Testis (tissue), 2 donors: ENCODE measurements around the gene PKNOX2.

Experiments used
- CTCF ChIP-seq, 3 experiments: fragments of 450-650 bp in 2 of 3; fragments of 200-600 bp in 1 of 3; sonication (generic) in 1 of 3; IDR thresholded peaks; one replicate each; pipeline ENCODE4 v1.5.1; 2016 to 2019; ENCODE audit warnings: antibody characterized with exemption in 3 of 3, mild to moderate bottlenecking in 2 of 3, moderate library complexity in 1 of 3
- POLR2A ChIP-seq: fragments of 450-650 bp; IDR thresholded peaks from one replicate; pipeline ENCODE4 v1.6.1; 2017; ENCODE audit warnings: antibody characterized with exemption, mild to moderate bottlenecking, moderate library complexity

DNA sequence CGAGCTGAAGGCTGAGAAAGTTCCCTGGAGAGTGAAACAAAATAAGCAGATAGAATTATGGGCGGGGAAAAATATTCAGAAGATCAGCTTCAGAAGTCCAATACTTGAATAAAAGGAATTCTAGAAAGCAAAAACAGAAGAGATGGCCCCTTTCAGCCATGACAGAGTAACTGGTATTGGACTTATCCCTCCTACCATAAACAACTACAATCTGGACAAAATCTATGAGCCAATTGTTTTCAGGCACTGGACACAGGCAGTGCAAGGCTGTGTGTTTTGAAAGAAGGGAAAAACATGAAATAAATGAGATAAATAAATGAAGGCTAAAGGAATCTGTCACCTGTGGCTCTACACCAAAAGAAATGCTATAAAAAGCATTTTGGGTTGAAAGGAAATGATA is 305.8 kb downstream of the PKNOX2 start:
- TF ChIP-seq CTCF (IDR thresholded peaks at IDR 0.05), result no peak
- no peak for TF ChIP-seq POLR2A
